Subcutaneous adipose tissue (tissue), 4 donors: ENCODE data around the gene TTI1. TPM values are rescaled to one million over a fixed set of nuclear protein-coding genes. Genes with fewer than 3 reads are reported as not detected.

Experiments used
- CTCF ChIP-seq: fragments of 450-650 bp; IDR thresholded peaks from one replicate; pipeline ENCODE4 v1.5.1; 2016; ENCODE audit warnings: low read depth, mild to moderate bottlenecking, control low read depth, antibody characterized with exemption, moderate library complexity
- total RNA-seq, 4 donors: library from RNA; depleted of rRNA; stranded (reverse); fragments of >200 nt; gene quantifications; one replicate each; pipeline ENCODE4 v1.1.0, GENCODE V29; 2016

TTI1 gene
- total RNA-seq = 10 to 100 TPM in 3 of 4 donors, 1 to 10 TPM in 1; 9.6 to 14.8 (median 12.6) TPM

- TF ChIP-seq CTCF = no peak
Observed at GRCh38 chr20:38033330-38034107, at the start of gene TTI1, which contains the start of gene RPRD1B. Gene TTI1 (minus strand): TSS chr20:38033456. CDS start chr20:38013816, 19,640 bp downstream. Gene RPRD1B (plus strand): TSS chr20:38033746. CDS start chr20:38033948, 202 bp downstream.

GRCh38 chr20:38082894-38083293 is 49.6 kb upstream of the TTI1 start:
- TF ChIP-seq CTCF = no peak

- no peak for TF ChIP-seq CTCF
Observed at GRCh38 chr20:38081575-38081974, 48.3 kb upstream of the TTI1 start.

- TF ChIP-seq CTCF = no peak
Observed at GRCh38 chr20:38079353-38079752, 46.1 kb upstream of the TTI1 start.

- TF ChIP-seq CTCF = no peak
Observed at GRCh38 chr20:38078084-38078483, 44.8 kb upstream of the TTI1 start.

GRCh38 chr20:38076548-38076947 is 43.3 kb upstream of the TTI1 start:
- TF ChIP-seq CTCF = no peak

- TF ChIP-seq CTCF = no peak
Observed at GRCh38 chr20:38075161-38075998, 42.1 kb upstream of the TTI1 start.
